T-helper 2 cell treated with Interferon-gamma antibody and Interleukin-4, amounts not matched to agents 100 ng/mL and 5 ng/mL, for 36 hours (primary cell): Measurements from ENCODE around the gene FBLN2. TPM values are rescaled to one million over a fixed set of nuclear protein-coding genes. Genes with fewer than 3 reads are reported as not detected.

Experiments
- intact Hi-C: fragments of 100-400 bp; cut with micrococcal nuclease; formaldehyde crosslinking; loops from one replicate; pipeline ENCODE4 v1.15.1; 2023
- total RNA-seq: library from RNA; stranded (reverse); gene quantifications from 2 replicates; pipeline ENCODE4 v1.2.3, GENCODE V29; 2022

The FBLN2 gene
- total RNA-seq, 1 donor from 2014 or later, result not detected

GRCh38 chr3:13579063-13579462 lies 30.1 kb downstream of the FBLN2 start:
- intact Hi-C loops, result no loop called here

DNA sequence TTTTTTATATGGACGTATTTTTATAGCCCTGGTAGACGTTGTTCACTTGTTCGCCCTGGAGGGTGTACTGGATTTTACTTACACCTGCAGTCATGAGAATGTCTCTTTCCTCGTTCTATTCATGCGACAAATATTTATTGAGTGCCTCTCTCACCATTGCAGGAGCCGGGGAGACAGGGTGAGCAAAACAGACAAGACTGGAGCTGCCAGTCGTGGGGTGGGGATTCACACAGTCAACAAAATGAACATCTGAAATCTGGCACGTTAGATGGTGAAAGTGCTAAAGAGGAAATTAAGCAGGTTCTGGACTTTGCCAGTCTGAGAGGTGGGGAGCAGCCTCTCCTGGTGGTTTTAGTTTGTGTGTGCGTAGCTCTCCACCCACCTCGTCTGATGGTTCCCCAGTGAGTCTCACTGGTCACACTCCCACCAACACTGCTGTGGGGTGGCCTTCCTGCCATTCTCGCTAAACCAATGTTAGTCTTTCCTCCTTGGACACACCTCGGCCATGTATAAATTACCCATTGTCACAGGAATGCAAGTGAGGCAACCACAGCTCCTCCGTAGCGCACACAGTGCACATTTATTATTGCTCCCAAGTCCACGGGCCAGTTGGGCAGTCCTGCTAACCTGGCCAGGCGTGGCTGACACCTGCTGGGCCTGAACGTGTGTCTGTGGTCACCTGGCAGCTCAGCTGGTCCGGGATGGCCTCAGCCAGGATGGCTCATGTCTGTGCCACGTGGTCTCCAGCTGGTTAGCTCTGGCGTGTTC lies 31.5 kb downstream of the FBLN2 start:
- intact Hi-C loops, result no loop called here

DNA sequence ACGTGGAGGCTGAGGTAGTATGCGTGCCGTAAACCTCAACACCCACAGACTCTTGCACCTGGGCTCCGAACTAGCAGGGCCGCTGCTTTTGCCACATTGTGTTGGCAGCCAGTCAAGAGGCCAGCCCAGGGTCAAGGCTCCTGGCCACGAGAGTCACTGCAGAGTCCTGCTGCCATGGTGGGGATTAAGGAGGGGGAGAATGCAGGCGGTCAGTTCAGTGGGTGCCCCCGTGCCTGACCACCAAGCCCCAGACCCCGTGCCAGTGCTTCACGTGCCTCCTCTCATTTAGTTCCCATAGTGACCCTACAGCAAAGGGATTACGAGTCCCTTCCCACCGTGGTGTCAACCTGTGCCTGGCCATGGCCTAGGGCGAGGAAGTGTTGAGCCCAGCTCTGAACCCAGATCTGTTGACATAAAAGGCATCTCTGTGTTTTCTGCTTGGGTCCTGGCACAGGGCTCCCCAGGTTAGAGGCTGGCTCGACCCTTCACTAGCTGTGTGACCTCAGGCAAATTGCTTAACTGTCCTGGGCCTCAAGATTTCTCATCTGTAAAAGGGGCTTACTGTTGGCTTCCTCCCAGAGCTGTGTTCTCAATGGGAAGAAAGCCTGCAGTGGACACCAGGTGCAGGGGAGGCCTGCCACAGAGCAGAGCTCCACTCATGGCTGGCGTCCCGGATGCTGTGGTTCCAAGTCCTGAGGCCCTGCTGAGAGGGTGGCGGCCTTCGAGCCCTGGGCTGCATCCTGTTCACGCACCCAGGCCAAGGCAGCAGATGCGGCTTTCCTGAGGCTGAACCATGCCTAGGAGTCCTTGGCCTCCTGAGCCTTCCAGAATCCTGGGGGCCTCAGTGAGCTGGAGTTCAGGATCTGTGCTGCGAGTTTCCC lies 32.8 kb downstream of the FBLN2 start:
- intact Hi-C loops, result no loop called here

- intact Hi-C loops, result no loop called here
These were observed 33.7 kb downstream of the FBLN2 start for GRCh38 chr3:13582366-13583250.

- intact Hi-C loops, result no loop called here
These were observed 34.6 kb downstream of the FBLN2 start for GRCh38 chr3:13583251-13584180.

- intact Hi-C loops, result no loop called here
These were observed 35.5 kb downstream of the FBLN2 start for GRCh38 chr3:13584427-13584891.

GRCh38 chr3:13584901-13585300 lies 36.0 kb downstream of the FBLN2 start:
- intact Hi-C loops, result no loop called here

DNA sequence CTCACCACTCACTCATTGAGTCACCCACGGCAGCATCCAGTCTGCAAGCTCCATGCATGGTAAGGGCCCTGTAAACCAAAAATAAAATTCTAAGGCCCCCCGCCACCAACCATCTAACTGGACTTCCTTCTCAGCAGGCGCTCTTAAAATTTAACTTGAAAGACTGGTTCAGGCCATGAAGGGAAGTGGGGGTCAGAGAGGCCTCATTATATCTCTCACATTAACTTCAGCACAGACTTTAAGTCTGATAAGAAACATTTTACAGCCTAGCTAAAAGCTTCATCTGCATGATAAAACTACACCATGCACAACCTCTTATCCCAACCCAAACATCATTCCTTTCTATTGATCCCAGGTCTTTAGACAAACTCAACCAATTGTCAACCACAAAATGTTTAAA lies 38.5 kb downstream of the FBLN2 start:
- intact Hi-C loops, result no loop called here

GRCh38 chr3:13588221-13588701 lies 39.3 kb downstream of the FBLN2 start:
- intact Hi-C loops, result no loop called here

GRCh38 chr3:13588993-13589392 lies 40.1 kb downstream of the FBLN2 start:
- intact Hi-C loops, result no loop called here

DNA sequence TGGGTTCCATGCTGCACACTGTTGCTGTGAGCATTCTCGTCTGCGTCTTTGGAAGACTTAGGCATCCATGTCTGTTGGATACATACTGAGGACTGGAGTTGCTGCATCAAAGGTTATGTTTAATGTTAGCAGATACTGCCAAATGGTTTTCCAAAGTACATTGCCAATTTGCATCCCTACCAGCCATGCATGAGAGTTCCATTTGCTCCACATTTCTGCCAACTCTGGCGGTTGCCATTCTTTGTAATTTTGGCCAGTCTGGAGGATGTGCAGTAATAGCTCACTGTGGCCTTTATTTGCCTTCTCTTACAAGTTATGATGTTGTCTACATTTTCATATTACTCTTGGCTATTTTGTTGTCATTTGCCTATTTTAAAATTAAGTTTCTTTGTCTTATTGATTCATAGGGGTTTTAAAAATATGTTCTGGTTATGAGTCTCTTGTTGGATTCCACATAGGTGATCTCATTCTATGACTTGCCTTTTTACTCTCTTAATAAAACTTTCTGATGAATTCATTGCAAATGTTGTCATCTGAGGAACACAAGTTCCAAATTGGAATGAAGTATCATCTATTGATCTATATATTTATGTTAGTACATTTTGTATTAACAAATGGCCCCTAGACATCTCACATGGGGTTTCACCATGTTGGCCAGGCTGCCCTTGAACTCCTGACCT lies 42.1 kb downstream of the FBLN2 start:
- intact Hi-C loops, result no loop called here

- intact Hi-C loops, result no loop called here
These were observed 44.7 kb downstream of the FBLN2 start for GRCh38 chr3:13593615-13594014.

- intact Hi-C loops, result no loop called here
These were observed 45.2 kb downstream of the FBLN2 start for GRCh38 chr3:13594146-13594545.

GRCh38 chr3:13594991-13595421 lies 46.1 kb downstream of the FBLN2 start:
- intact Hi-C loops, result no loop called here

- intact Hi-C loops, result no loop called here
These were observed 46.6 kb downstream of the FBLN2 start for GRCh38 chr3:13595485-13595884.

DNA sequence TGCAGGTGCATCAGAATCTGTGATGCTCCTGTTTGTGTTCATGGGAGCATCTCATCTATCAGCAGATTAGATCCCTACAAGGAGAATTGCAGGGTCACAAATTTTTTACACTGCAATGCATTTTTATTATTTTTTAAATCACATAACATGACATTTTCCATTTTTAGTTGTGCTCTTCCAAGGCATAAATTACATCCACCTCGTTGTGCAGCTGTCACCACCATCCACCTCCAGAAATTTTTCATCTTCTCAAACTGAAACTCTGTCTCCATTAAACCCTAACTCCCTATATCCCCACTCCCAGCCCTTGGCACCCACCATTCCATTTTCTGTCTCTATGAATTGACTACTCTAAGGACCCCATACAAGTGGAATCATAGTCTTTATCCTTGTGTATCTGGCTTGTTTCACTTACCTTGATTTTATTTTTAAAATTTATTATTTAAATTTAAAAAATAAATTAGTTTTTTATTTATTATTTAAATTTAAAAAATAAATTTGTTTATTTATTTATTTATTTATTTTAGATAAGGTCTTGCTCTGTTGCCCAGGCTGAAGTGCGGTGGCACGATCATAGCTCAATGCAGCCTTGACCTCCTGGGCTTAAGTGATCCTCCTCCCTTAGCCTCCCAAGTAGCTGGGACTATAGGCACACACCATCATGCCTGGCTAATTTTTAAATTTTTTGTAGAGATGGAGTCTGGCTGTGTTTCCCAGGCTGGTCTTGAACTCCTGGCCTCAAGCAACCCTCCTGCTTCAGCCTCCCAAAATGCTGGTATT lies 47.7 kb downstream of the FBLN2 start:
- intact Hi-C loops, result no loop called here

DNA sequence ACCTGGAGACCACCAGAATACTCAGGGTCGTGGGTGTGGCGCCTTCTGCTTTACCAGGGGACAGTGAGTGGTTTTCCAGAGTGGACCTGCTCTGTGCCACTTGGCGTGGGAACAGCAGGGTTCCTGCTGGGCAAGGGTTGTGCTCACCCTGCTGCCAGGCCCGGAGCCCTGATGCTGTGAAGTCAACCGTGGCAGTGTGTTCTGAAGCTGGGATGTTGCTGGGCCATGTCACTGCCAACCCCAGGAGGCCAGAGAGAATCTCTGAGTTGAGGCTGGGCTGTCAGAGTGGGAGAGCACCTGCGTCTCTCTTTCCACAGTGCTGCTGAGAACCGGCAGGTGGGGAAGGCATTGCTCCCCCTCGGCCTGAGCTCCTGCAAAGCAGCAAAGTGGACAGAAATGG lies 48.7 kb downstream of the FBLN2 start:
- intact Hi-C loops, result no loop called here

DNA sequence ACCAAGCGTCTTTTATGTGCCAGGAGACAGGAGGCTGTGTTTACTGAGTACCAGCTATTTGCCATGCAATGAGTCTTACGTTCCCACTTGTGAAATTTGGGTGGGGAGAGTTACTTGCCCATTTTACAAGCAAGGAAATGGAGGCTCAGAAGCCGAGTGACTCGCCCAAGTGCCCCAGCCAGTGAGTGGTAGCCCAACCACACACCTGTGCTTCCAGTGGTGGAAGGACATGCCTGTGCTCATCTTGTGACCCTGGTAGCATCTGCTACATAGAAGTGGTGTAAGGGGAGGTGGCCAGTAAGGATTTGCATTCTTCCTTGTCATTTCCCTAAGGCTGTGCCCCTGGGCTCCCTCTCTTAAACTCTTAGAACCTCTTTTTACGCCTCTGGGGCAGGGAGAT lies 49.3 kb downstream of the FBLN2 start:
- intact Hi-C loops, result no loop called here
